HG03571 (cell line): Measurements from ENCODE around the gene BCL2L1.

Experiments
- ATAC-seq: cut with Tn5 transposase; IDR thresholded peaks from one replicate; pipeline ENCODE4 v1.9.1; 2021; ENCODE audit not compliant: unreplicated experiment

BCL2L1 gene

DNA sequence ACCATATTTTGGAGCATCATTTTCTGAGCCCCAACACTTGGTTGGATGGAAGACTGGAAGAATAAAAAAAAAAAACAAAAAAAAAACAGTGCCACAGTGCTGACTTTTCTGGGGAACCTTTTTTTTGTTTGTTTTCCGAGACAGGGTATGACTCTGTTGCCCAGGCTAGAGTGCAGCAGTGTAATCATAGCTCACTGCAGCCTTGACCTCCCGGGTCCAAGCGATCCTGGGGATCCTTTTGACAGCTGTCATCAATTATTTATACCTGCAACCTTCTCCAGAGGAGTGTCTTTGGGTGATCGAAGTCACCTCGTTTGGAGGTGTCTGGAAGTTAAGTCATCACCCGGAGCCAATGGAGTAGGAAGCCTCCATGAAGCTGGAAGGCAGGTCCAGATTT lies 8.7 kb upstream of the BCL2L1 start:
- ATAC-seq: no peak

- ATAC-seq: peak; percentile 84
Observed at GRCh38 chr20:31723319-31724078, 831 bp upstream of the BCL2L1 start.

DNA sequence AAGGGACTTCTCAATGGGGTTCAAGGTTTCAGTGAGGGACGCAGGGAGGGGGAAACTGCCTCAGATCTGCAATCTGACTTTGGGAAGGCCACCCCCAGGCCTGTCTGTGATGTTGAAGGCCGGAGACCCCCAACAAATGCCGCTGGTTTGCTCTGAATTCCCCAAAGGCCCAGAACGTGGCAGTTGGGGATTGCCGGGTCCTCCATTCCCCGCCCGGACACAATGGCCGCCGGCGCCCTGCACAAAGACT lies 326 bp upstream of the BCL2L1 start:
- no peak for ATAC-seq

DNA sequence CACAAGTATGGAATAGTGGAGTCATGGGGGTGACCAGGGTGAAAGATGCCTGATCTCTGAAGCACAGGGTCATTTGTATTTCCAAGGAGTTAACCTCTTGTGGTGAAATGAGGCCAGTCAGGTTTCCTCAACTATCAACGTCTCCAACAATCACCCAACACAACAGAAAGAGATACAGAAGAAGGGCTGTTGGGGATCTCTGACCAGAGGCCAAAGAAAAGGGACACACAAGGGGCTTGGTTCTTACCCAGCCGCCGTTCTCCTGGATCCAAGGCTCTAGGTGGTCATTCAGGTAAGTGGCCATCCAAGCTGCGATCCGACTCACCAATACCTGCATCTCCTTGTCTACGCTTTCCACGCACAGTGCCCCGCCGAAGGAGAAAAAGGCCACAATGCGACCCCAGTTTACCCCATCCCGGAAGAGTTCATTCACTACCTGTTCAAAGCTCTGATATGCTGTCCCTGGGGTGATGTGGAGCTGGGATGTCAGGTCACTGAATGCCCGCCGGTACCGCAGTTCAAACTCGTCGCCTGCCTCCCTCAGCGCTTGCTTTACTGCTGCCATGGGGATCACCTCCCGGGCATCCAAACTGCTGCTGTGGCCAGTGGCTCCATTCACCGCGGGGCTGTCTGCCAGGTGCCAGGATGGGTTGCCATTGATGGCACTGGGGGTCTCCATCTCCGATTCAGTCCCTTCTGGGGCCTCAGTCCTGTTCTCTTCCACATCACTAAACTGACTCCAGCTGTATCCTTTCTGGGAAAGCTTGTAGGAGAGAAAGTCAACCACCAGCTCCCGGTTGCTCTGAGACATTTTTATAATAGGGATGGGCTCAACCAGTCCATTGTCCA lies 1.0 kb downstream of the BCL2L1 start:
- ATAC-seq: no peak

DNA sequence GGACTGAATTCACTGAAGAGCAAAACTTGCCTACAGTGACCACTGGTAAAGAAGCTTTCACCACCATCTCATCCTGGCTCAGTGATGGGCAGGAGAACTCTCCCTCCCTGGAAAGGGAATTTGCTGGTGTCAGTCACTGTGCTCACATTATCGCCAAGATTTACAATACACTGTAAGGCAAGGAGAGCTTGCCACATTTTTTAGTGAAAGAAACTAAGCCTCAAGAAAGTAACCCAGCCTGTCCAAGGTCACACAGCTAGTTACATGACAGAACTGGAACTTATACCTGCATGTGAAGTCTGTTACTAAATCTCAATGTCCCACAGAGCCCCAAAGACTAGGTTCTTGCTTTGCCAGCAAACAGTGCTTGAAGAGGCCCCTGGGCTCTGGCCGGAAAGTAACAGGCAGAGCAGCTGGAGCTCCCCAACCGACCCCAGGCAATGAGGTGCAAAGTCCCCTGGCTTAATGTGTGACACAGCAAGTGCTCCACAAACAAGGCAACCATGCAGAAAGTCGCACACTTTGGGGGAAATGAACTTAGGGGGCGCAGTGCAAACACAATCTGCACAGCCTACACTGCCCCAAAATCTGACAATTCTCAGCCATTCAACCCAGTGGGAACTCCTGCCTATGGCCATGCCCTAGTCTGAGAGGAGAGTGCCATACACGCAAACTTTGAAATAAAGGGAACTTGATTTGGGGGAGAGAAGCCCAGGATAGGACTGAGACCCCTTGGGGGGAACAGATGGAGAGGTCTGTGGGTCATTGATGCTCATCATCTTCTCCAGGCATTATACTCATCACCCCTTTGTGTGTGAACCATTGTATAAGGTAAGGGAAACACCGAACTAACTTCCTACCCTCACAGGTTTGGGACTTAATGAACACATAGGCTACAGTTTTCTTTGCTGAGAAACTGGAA lies 1.9 kb downstream of the BCL2L1 start:
- no peak for ATAC-seq

GRCh38 chr20:31719644-31720485 lies 2.8 kb downstream of the BCL2L1 start:
- no peak for ATAC-seq

- ATAC-seq: no peak
Observed at GRCh38 chr20:31718952-31719643, 3.6 kb downstream of the BCL2L1 start.

DNA sequence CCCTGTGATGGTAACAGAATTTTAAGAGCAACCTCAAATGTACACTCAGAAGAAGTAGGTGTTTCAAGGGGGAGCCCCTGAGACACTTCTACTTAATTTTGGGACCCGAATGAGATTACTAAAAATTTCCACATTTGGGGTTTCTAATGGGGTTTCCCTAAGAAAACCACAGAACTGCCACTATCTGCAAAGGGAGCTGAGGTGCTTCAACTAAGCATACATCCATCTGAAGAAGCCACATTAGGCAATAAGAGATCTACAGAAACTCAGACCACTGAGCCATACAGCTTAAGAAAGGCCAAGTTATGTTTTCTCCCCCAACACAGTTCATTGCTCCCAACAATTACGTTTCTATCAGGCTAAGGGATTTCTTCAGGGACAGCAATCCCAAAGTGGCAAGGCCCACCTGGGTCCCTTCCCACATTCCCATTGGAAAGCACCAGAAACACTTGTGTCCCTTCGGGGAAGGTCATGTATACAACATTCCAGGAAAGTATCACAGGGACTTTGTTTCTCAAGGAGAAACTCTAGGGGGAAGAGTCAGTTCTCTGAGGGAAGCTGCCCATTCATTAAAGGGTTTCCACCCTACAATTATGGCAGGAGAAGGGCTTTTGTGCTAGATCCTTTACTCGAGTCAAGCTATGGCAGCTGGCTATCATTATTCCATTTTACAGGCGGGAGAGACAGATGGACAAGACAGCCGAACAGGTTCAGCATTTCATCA lies 5.0 kb downstream of the BCL2L1 start:
- ATAC-seq: no peak

DNA sequence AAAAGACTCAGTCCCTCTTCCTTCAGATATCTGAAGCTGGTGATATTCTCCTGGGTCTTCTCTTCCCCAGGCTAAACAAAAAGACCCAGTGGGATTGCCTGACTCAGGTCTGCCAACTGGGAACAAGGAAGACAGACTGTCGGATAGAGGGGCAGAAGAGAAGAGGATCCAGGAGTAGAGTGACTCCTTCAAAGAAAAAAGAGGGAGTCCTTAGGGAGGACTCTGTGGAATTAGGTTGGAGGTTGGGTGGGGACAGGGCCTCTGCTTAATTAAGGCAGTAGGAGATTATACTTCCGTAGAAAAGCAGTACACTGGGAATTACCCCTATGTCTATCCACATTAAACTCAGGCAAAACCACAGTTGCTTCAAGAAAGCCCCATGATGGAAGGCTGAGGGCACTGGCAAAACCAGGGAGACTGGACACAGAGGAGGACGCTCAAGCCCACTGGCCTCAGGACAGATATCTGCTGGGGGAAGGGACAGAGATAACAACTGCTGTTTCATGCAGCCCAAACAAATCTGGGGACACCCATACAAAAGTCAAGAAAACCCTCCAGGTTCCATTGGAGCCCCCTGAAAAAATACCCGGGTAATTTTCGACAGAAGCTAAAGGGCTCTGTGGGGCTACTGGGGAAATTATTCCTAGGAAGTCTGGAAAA lies 5.7 kb downstream of the BCL2L1 start:
- ATAC-seq: no peak

- ATAC-seq: no peak
Observed at GRCh38 chr20:31716351-31716750, 6.3 kb downstream of the BCL2L1 start.

GRCh38 chr20:31715766-31716165 lies 6.9 kb downstream of the BCL2L1 start:
- ATAC-seq: no peak

GRCh38 chr20:31713312-31714273 lies 9.1 kb downstream of the BCL2L1 start:
- ATAC-seq: no peak

- no peak for ATAC-seq
Observed at GRCh38 chr20:31712564-31713311, 9.9 kb downstream of the BCL2L1 start.

GRCh38 chr20:31712112-31712553 lies 10.5 kb downstream of the BCL2L1 start:
- ATAC-seq: no peak

DNA sequence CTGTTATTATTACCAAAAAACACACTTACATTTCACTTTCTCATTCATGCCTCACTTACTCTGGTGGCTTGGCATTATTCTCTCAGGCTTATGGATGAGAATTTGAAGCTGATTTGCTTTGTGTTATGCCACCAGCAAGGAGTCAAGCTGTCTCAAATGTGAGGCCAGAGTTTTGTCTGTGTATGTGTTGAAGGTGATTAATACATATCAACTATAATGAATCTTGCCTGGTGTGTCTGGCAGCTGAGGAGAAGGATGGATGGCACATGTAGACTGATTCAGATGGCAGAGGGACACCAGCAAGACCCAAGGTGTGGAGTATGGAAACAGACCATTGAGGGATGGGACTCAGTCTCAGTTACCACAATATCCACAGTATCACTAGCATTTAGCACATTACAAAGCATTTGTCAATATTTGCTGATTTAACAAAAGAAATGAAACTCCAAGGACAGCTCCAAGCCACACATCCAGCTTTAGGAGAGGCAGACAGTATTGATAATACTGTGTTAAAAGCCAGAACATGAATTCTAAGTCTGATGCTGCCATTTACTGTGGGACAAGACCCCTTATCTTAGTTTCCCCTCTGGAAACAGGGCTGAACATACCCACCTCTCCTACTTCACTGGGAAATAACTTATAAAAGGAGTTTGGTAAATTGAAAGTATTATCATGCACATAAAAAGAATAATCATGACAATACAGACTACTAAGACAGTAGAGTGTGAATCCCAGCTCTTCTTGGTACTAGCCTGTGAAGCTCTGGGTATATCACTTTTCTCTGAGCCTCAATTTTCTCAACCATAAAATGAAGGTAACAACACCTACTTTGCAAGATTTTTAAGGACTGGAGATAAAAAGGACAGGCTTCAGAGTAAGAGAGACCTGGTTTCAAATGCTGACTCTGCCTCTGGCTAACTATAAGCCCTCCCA lies 11.2 kb downstream of the BCL2L1 start:
- ATAC-seq: no peak
